ENCODE data around the gene LNX1. TPM values are rescaled to one million over a fixed set of nuclear protein-coding genes. Genes with fewer than 3 reads are reported as not detected.

The LNX1 gene
- total and polyA plus RNA-seq, 2 donors (not counting 3 experiments of a cell fraction or from before 2014, with no cell fraction given), result 0.72 to 1.3 TPM

GRCh38 chr4:53640576-53641453 is 49.5 kb upstream of the LNX1 start:
- Histone ChIP-seq H3K9ac (replicated peaks; ENCODE audit: extremely low read depth, insufficient read depth, low read length) (no peak overlapping the region), H3K79me2 (ENCODE audit: control insufficient read depth, insufficient read depth, low read length) (no peaks in the 10 kb centered on the region), H3K4me2 (ENCODE audit: insufficient read depth, low read length) (no peak overlapping the region), H3K4me3 (replicated peaks in 1 of 3; ENCODE audit: insufficient read depth in 1 of 3, low read depth in 1 of 3, low read length in 3 of 3) (no peak overlapping the region), H3K27ac (ENCODE audit: insufficient read depth, low read depth, low read length) (no peak overlapping the region), H3K9me1 (replicated peaks; ENCODE audit: control insufficient read depth, extremely low read depth, insufficient read depth, low read length) (no peaks in the 10 kb centered on the region), H2AFZ (ENCODE audit: low read depth, low read length) (no peak overlapping the region), H3K4me1 (ENCODE audit: control insufficient read depth, extremely low read depth, insufficient read depth, low read length) (no peaks in the 10 kb centered on the region), H3K36me3 (ENCODE audit: control insufficient read depth in 2 of 2, extremely low read depth in 1 of 2, insufficient read depth in 2 of 2, low read length in 2 of 2) (no peaks in the 10 kb centered on the region), H3K27me3 (ENCODE audit: control insufficient read depth in 2 of 2, insufficient read depth in 2 of 2, low read length in 2 of 2) (peaks cover 4 to 7% of the 10 kb centered on the region in 2 experiments), H3K9me3 (replicated peaks; ENCODE audit: control insufficient read depth, insufficient read depth, low read length) (no peaks in the 10 kb centered on the region), H4K20me1 (replicated peaks; ENCODE audit: control insufficient read depth, extremely low read depth, insufficient read depth, low read length) (no peaks in the 10 kb centered on the region)
- ChIA-PET POLR2A (no interaction called here), CTCF (interaction anchor here (1.1 to 1.5 kb wide), 2 partner anchors 14 to 288 kb away, joined by 3 to 4 read pairs; no protein-coding TSS in a partner anchor)
- dilution Hi-C loops (cut with MboI; ENCODE audit: extremely low pct_ligation_motif_present, low sequenced_read_pairs), result no loop called here
- TF ChIP-seq JUN (IDR thresholded peaks at IDR 0.05; ENCODE audit: borderline replicate concordance, insufficient read depth, insufficient read length, low read depth) (no peak), CTCF (IDR thresholded peaks at IDR 0.05; ENCODE audit: extremely low read depth in 1 of 2, insufficient read depth in 1 of 2, low read depth in 1 of 2, low read length in 2 of 2) (no peak), MYC (IDR thresholded peaks at IDR 0.05; ENCODE audit: low read depth, low read length) (no peak), MAX (IDR thresholded peaks at IDR 0.05; ENCODE audit: insufficient read depth, insufficient read length) (no peak), EZH2 (IDR thresholded peaks at IDR 0.05; ENCODE audit: borderline replicate concordance, low read depth, low read length, severe bottlenecking) (no peak), POLR2A (IDR thresholded peaks at IDR 0.05; ENCODE audit: low read depth, low read length) (no peak), GATA2 (IDR thresholded peaks at IDR 0.05; ENCODE audit: insufficient read depth, insufficient read length, low read depth, low read length) (no peak), POLR2AphosphoS5 (IDR thresholded peaks at IDR 0.05; ENCODE audit: insufficient read depth, low read depth, low read length) (no peak), FOS (IDR thresholded peaks at IDR 0.05; ENCODE audit: borderline replicate concordance, insufficient read depth, low read length) (no peak)
- BruUV-seq (replicated peaks), result no TSS peak
- DNase-seq (ENCODE audit: low read depth, low spot score), result no peak
- FAIRE-seq, result no peak
- intact Hi-C loops (cut with micrococcal nuclease), result no loop called here

Data from endothelial cell of umbilical vein (primary cell).